Uterus (tissue), 4 donors: ENCODE measurements around the gene ISOC2. TPM values are rescaled to one million over a fixed set of nuclear protein-coding genes. Genes with fewer than 3 reads are reported as not detected.

Experiments
- DNase-seq, 2 donors: peaks; one replicate each; pipeline ENCODE4 v3.0.0-alpha.2; 2019 to 2020
- H3K27ac ChIP-seq, 2 donors: fragments of 200-600 bp; sonication (generic); 1 replicate in 1 of 2; 2 replicates in 1 of 2; pipeline ENCODE4 v1.5.1; 2016 to 2018
- H3K27me3 ChIP-seq, 2 donors: fragments of 200-600 bp; sonication (generic); one replicate each; pipeline ENCODE4 v1.5.1; 2018 to 2019; ENCODE audit warnings: control low read depth in 1 of 2
- H3K36me3 ChIP-seq, 2 donors: fragments of 200-600 bp; sonication (generic); one replicate each; pipeline ENCODE4 v1.5.1; 2019; ENCODE audit warnings: control low read depth in 1 of 2
- H3K4me1 ChIP-seq, 2 donors: fragments of 200-600 bp; sonication (generic); one replicate each; pipeline ENCODE4 v1.5.1; 2018 to 2019; ENCODE audit warnings: control low read depth in 1 of 2
- H3K4me3 ChIP-seq, 2 donors: fragments of 200-600 bp; sonication (generic); 1 replicate in 1 of 2; 2 replicates in 1 of 2; pipeline ENCODE4 v1.5.1; 2018 to 2019; ENCODE audit warnings: mild to moderate bottlenecking in 1 of 2
- H3K9me3 ChIP-seq, 2 donors: fragments of 200-600 bp; sonication (generic); one replicate each; pipeline ENCODE4 v1.5.1; 2019; ENCODE audit warnings: control low read depth in 1 of 2
- POLR2A ChIP-seq, 2 donors: fragments of 450-650 bp; IDR thresholded peaks; one replicate each; pipeline ENCODE4 v1.6.1; 2016; ENCODE audit warnings: antibody characterized with exemption in 2 of 2, mild to moderate bottlenecking in 1 of 2, moderate library complexity in 1 of 2
- intact Hi-C: fragments of 100-400 bp; cut with DNase I; formaldehyde crosslinking; loops from one replicate; pipeline ENCODE4 v1.15.1; 2023; ENCODE audit warnings: low total_unique reads
- total RNA-seq, 4 donors: library from RNA; depleted of rRNA in 3 of 4; stranded (reverse); fragments of >200 nt in 3 of 4; gene quantifications; one replicate each; pipeline versions ENCODE4 v1.1.0 to v1.2.4, GENCODE V29; 2014 to 2023
- TF ChIP-seq, protein P1 (sequence below), 4 experiments: fragments of 200-600 bp in 2 of 4; fragments of 450-650 bp in 2 of 4; sonication (generic) in 2 of 4; IDR thresholded peaks; one replicate each; pipeline ENCODE4 v1.5.1; 2016 to 2019; ENCODE audit warnings: antibody characterized with exemption in 4 of 4, mild to moderate bottlenecking in 2 of 4, moderate library complexity in 1 of 4
- donor health status: DM: yes; HTN: yes; CAD: no.

ISOC2 gene
- total RNA-seq, 4 donors from 2014 or later, result 1.2 to 78.6 (median 23.8) TPM

DNA sequence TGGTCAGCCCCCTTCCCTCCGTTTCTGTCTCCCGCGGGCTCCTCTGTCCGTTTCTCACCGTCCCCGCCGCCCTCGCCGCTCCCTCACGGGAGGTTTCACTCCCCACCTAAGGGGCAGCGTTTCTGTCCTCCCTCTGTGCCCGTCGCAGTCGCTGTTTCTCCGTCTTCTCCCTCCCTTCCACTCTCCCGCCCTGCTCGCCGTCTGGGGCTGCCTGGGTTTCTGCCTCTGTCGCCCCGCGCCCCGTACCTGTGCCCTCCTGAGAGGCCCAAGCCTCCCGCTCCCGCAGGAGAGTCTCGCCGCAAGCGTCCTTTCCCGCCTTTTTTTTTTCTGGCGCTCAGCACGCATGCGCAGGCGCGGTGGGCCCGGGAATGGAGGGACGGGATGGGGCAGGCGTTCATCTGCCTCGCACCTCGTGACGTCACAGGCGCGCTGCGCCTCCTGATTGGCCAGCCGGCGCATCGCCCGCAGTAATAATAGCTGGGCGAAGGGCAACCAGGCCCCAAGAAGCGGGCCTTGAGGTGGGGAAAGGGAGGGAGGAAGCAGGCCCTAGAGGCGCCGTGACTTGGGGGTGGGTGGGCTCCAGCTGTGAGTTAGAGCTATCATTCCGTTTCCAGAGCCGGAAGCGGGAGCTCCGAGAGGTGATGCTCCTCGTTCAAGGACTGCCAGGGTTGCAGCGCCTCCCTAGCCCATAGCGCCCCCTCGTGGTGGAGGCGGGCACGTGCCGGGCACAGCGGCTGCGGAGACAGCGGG, 42.2 kb upstream of the ISOC2 start:
- Histone ChIP-seq H3K27ac (peak overlapping the region; percentile 66), H3K9me3 (no peaks in the 10 kb centered on the region), H3K4me1 (peaks cover 0 to 7% of the 10 kb centered on the region in 2 donors), H3K4me3 (peak overlapping the region; percentile 29 to 31), H3K27me3 (no peaks in the 10 kb centered on the region), H3K36me3 (no peaks in the 10 kb centered on the region)
- intact Hi-C loops, result loop anchor here (5.0 kb wide), 1 partner anchor 36 kb away; no protein-coding TSS in a partner anchor
- peak; percentile 91 to 92 for DNase-seq
- TF ChIP-seq POLR2A (IDR thresholded peaks at IDR 0.05), result peak in 1 of 2 donors; percentile 22
- TF ChIP-seq, protein P1, sequence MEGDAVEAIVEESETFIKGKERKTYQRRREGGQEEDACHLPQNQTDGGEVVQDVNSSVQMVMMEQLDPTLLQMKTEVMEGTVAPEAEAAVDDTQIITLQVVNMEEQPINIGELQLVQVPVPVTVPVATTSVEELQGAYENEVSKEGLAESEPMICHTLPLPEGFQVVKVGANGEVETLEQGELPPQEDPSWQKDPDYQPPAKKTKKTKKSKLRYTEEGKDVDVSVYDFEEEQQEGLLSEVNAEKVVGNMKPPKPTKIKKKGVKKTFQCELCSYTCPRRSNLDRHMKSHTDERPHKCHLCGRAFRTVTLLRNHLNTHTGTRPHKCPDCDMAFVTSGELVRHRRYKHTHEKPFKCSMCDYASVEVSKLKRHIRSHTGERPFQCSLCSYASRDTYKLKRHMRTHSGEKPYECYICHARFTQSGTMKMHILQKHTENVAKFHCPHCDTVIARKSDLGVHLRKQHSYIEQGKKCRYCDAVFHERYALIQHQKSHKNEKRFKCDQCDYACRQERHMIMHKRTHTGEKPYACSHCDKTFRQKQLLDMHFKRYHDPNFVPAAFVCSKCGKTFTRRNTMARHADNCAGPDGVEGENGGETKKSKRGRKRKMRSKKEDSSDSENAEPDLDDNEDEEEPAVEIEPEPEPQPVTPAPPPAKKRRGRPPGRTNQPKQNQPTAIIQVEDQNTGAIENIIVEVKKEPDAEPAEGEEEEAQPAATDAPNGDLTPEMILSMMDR (IDR thresholded peaks at IDR 0.05), result peak; percentile 97 to 99 (median 98)

DNA sequence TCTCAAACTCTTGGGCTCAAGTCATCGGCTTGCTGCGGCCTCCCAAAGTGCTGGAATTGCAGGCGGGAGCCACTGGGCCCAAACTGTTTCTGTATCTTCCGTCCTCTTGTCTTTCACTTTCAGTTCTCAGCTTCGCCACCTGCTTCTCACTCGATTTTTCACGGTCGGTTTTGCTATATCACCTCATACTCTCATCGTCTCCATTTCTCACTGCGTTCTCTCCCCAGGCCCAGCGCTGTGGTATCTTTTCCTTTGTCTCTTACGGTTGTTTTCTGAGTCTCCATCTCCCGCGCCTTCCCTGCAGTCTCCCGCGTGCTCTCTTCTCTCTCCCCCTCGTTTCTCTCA, 41.7 kb upstream of the ISOC2 start:
- intact Hi-C loops, result loop anchor here (5.0 kb wide), 1 partner anchor 36 kb away; no protein-coding TSS in a partner anchor
- Histone ChIP-seq H3K9me3 (no peaks in the 10 kb centered on the region), H3K4me1 (peaks cover 0 to 7% of the 10 kb centered on the region in 2 donors), H3K27ac (peak overlapping the region in 1 of 2 donors; percentile 66), H3K36me3 (no peaks in the 10 kb centered on the region), H3K4me3 (no peak overlapping the region), H3K27me3 (no peaks in the 10 kb centered on the region)
- no peak for DNase-seq
- TF ChIP-seq, protein P1 (IDR thresholded peaks at IDR 0.05), result no peak
- TF ChIP-seq POLR2A (IDR thresholded peaks at IDR 0.05), result no peak

DNA sequence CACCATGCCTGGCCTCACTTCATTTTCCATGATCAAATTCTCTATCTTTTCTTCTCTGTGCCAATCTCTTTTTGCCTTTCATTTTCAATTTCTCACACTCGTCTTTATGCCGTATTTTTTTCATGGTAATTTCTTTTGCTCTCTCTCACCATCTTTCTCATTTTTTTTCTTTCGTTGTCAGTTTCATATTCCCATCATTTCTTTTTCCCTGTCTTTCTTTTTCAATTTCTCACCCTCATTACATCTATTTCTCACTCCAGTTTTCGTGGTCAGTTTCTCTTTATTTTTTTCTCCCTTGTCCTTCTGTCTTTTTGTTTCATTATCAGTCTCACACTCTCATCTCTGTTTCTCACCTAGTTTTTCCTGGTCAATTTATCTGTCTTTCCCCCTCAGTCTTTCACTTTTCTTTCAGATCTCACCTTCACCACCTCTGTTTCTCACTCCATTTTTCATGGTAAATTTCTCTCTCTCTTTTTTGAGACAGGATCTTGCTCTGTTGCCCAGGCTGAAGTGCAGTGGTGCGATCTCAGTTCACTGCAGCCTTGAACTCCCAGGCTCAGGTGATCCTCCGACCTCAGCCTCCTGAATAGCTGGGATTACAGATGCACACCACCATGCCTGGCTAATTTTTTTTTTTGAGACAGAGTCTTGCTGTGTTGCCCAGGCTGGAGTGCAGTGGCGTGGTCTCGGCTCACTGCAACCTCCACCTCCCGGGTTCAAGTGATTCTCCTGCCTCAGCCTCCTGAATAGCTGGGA, 40.9 kb upstream of the ISOC2 start:
- intact Hi-C loops, result loop anchor here (5.0 kb wide), 1 partner anchor 35 kb away; no protein-coding TSS in a partner anchor
- no peaks in the 10 kb centered on the region for H3K9me3 ChIP-seq
- no peak for TF ChIP-seq POLR2A (IDR thresholded peaks at IDR 0.05)
- TF ChIP-seq, protein P1 (IDR thresholded peaks at IDR 0.05), result no peak
- no peaks in the 10 kb centered on the region for H3K36me3 ChIP-seq
- DNase-seq, result no peak
- peaks cover 0 to 7% of the 10 kb centered on the region in 2 donors for H3K4me1 ChIP-seq
- no peak overlapping the region for H3K27ac ChIP-seq
- no peaks in the 10 kb centered on the region for H3K27me3 ChIP-seq
- H3K4me3 ChIP-seq, result no peak overlapping the region

DNA sequence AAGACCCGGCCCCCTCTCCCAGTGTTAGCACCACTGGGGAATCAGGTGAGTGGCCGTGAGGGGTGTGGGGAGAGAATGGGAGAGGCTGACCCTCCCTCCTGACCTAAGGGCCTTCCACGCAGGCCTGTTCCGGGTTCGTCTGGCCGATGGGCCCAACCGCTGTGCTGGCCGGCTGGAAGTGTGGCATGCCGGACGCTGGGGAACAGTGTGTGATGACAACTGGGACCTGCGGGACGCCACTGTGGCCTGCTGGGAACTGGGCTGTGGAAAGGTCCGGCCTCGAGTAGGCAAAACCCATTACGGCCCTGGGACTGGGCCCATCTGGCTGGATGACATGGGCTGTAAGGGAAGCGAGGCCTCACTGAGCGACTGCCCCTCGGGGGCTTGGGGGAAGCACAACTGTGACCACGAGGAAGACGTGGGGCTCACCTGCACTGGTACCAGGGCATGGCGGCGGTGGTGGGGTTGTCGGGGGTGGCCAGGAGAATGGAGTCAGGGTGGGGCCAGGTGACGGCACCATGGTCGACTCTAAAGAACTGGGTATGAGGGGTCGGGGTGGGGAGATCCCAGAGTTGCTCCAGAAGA, 39.0 kb upstream of the ISOC2 start:
- no peak overlapping the region for H3K27ac ChIP-seq
- no peaks in the 10 kb centered on the region for H3K27me3 ChIP-seq
- no peaks in the 10 kb centered on the region for H3K9me3 ChIP-seq
- TF ChIP-seq, protein P1 (IDR thresholded peaks at IDR 0.05), result no peak
- intact Hi-C loops, result loop anchor here (5.0 kb wide), 1 partner anchor 33 kb away; no protein-coding TSS in a partner anchor
- DNase-seq, result no peak
- H3K36me3 ChIP-seq, result no peaks in the 10 kb centered on the region
- H3K4me1 ChIP-seq, result peaks cover 0 to 7% of the 10 kb centered on the region in 2 donors
- no peak overlapping the region for H3K4me3 ChIP-seq
